ENCODE measurements around the gene CACNB2.
A peak's percentile ranks its signal among the peaks of the same experiment; 100 is the strongest.

Gene CACNB2

DNA sequence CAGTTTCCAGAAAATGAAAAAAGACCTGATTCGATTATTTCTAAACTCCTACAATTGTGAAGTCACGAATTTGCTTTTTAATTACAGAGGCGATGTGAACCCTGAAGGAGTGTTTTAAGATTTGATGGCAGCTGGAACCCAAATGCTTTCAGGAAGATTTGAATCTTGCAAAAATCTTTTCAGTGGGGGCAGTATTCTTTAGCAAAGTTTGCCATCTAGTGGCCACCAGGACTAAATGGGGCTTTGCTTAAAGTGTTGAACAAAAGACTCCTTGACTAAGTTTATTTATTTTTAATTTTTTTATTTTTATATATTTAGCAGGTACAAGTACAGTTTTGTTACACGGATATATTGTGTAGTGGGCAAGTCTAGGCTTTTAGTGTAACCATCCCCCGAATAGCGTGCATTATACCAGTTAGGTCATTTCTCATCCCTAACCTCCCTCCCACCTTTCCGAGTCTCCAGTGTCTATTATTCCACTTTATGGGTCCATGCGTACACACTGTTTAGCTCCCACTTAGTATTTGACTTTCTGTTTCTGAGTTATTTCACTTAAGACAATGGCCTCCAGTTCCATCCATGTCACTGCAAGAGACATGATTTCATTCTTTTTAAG is 98.8 kb downstream of the CACNB2 start:
- TF ChIP-seq CTCF (IDR thresholded peaks at IDR 0.05; ENCODE audit: low read depth, low read length, missing control alignments) = peak; percentile 76
- no peak overlapping the region for H3K4me3 ChIP-seq (ENCODE audit: low read depth, low read length)
- peak; percentile 49 for DNase-seq (ENCODE audit: low read depth)
- in situ Hi-C loops (cut with HindIII; ENCODE audit: low sequenced_read_pairs) = no loop called here

GRCh38 chr10:18240185-18240882 is 100.1 kb downstream of the CACNB2 start:
- TF ChIP-seq CTCF (IDR thresholded peaks at IDR 0.05; ENCODE audit: low read depth, low read length, missing control alignments) = no peak
- H3K4me3 ChIP-seq (ENCODE audit: low read depth, low read length) = no peak overlapping the region
- in situ Hi-C loops (cut with HindIII; ENCODE audit: low sequenced_read_pairs) = no loop called here
- no peak for DNase-seq (ENCODE audit: low read depth)

DNA sequence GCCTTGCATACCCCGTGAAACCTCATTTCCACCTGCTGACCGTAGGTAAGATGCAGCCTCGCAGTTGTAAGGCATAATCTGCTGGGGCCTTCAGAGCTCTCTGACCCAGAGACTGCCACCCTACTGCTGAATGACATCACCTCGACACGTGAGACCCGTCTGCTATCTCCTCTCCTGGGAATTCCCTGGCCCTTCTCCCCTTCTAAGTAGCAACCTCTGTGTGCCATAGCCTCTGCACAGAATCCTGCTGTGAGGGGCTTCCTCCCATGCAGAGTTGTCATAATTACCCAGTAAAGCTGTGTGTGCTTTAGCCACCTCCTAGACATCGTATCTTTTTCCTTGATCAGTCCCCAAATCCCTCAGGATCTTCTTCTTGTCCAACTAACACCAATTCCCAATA is 106.7 kb downstream of the CACNB2 start:
- DNase-seq (ENCODE audit: low read depth) = no peak
- TF ChIP-seq CTCF (IDR thresholded peaks at IDR 0.05; ENCODE audit: low read depth, low read length, missing control alignments) = no peak
- no peak overlapping the region for H3K4me3 ChIP-seq (ENCODE audit: low read depth, low read length)
- in situ Hi-C loops (cut with HindIII; ENCODE audit: low sequenced_read_pairs) = no loop called here

GRCh38 chr10:18252086-18252485 is 111.9 kb downstream of the CACNB2 start:
- in situ Hi-C loops (cut with HindIII; ENCODE audit: low sequenced_read_pairs) = no loop called here
- no peak for TF ChIP-seq CTCF (IDR thresholded peaks at IDR 0.05; ENCODE audit: low read depth, low read length, missing control alignments)
- H3K4me3 ChIP-seq (ENCODE audit: low read depth, low read length) = no peak overlapping the region
- no peak for DNase-seq (ENCODE audit: low read depth)

- no peak for TF ChIP-seq CTCF (IDR thresholded peaks at IDR 0.05; ENCODE audit: low read depth, low read length, missing control alignments)
- H3K4me3 ChIP-seq (ENCODE audit: low read depth, low read length) = no peak overlapping the region
- in situ Hi-C loops (cut with HindIII; ENCODE audit: low sequenced_read_pairs) = no loop called here
- DNase-seq (ENCODE audit: low read depth) = no peak
Observed at GRCh38 chr10:18254086-18254485, 113.9 kb downstream of the CACNB2 start.

- no peak for DNase-seq (ENCODE audit: low read depth)
- in situ Hi-C loops (cut with HindIII; ENCODE audit: low sequenced_read_pairs) = no loop called here
- H3K4me3 ChIP-seq (ENCODE audit: low read depth, low read length) = no peak overlapping the region
Observed at GRCh38 chr10:18254692-18255091, 114.5 kb downstream of the CACNB2 start.

More at GRCh38 chr10:18254692-18255091, 114.5 kb downstream of the CACNB2 start:
- TF ChIP-seq CTCF (IDR thresholded peaks at IDR 0.05; ENCODE audit: low read depth, low read length, missing control alignments) = no peak

Measured in astrocyte of the cerebellum (primary cell).